GM18909 (cell line): ENCODE measurements around the gene WDR64.
"Not testable (repeated sequence)": the region's sequence is repeated elsewhere in the genome, so short reads cannot be mapped to it uniquely, and the experiment has no call there.

Source experiments
- ATAC-seq: cut with Tn5 transposase; IDR thresholded peaks from one replicate; pipeline ENCODE4 v1.9.1; 2021; ENCODE audit warnings: mild to moderate bottlenecking; ENCODE audit not compliant: unreplicated experiment, poor library complexity

Gene WDR64

GRCh38 chr1:241776911-241777310 is 124.8 kb downstream of the WDR64 start:
- no peak for ATAC-seq

GRCh38 chr1:241778117-241778516 is 126.0 kb downstream of the WDR64 start:
- ATAC-seq = no peak

DNA sequence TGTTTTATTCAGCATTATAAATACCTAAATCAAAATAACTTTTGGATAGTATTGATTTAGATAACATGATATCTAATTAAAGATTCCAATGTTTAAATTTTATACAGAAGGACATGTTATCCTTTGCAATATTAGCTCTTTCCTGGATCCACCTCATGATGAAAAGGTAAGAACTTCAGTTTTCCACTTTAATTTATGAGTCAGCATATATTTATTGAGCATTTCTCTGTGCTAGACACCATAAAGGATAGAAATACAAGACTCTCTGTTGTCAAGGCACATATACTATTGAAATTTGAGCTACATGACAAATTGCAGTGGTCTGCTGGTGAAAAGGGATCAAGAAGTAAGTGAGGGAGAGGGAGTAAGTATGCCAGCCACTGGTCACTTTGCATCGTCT is 127.8 kb downstream of the WDR64 start:
- ATAC-seq = no peak

DNA sequence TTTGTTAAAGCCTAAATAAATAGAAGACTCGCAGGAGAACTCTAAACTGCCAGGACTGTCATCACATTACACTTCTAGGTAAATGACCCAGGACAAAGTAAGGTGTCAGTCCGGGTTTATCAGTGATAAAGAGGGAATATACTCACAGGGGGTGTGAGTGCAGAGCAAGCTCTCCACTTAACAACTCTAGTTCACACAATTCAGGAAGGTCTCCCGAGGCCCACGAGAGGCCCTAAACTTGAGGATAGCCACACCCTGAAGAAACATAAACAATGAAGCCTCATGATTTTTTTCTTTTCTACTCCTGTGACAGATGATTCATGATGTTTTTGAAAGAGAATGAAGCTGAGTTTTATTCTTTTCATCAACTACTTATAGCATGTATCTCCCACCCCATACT is 130.3 kb downstream of the WDR64 start:
- ATAC-seq = no peak

- no peak for ATAC-seq
Measured at GRCh38 chr1:241787691-241788090, 135.6 kb downstream of the WDR64 start.

DNA sequence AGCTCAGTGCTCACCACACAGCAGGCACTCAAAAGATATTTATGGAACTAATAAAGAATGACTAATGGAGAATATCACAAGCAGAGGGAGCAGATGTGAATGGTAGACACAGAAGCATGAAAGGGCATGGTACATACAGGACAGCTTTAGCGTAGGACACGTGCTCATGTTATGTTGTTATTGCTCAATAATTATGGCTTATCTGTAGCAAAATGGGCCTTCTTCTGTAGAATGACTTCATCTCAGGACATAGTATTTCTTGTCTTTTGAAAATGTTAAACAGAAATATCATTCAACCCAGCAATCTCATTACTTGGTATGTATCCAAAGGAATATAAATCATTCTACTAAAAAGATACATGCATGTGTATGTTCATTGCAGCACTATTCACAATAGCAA is 137.0 kb downstream of the WDR64 start:
- no peak for ATAC-seq

DNA sequence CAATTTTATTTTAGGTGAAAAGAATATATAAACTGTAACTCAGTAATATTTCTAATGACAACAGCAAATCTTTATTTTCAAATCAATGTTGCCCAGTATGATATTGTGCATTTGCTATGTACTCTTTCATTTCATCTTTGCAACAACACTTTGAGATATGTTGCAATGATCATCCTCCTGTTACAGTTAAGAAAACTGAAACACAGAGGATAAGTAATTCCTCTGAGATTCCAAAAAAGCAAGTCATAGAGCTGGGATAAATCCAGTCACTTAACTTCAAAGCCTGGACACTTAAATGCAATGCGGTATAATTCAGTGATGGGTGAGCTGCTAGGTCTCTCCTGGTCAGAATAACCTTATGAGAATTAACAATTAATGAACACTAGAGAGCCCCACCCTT is 147.3 kb downstream of the WDR64 start:
- ATAC-seq = no peak

GRCh38 chr1:241800640-241801039 is 148.6 kb downstream of the WDR64 start:
- peak; percentile 73 for ATAC-seq

GRCh38 chr1:241802863-241803262 is 150.8 kb downstream of the WDR64 start:
- no peak for ATAC-seq

- ATAC-seq = not testable (repeated sequence)
Measured at GRCh38 chr1:241804706-241805105, 152.6 kb downstream of the WDR64 start.

- no peak for ATAC-seq
Measured at GRCh38 chr1:241808265-241808664, 156.2 kb downstream of the WDR64 start.

GRCh38 chr1:241810769-241811405 is 158.8 kb downstream of the WDR64 start:
- peak; percentile 76 for ATAC-seq

DNA sequence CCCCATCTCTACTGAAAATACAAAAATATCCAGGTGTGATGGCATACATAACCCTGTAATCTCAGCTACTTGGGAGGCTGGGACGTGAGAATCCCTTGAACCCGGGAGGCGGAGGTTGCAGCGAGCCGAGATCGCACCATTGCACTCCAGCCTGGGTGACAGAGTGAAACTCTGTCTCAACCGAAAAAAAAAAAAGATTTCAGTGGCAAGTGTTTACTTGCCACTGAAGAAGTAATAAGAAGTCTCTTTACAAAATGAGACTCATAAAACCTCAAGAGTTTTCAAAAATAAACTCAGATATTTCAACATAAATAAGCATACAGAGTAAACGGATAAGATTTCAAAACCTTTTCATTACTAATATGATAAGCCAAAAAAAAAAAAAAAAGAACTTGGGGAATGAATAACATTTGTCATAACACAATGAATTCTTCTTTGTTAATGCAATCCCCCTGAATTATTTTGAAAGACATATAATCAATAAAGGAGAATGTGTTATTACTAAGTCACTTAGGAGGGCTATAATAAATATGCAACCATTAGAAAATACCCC is 161.8 kb downstream of the WDR64 start:
- no peak for ATAC-seq

- ATAC-seq = no peak
Measured at GRCh38 chr1:241816008-241816407, 163.9 kb downstream of the WDR64 start.

- no peak for ATAC-seq
Measured at GRCh38 chr1:241817331-241817792, 165.3 kb downstream of the WDR64 start.

DNA sequence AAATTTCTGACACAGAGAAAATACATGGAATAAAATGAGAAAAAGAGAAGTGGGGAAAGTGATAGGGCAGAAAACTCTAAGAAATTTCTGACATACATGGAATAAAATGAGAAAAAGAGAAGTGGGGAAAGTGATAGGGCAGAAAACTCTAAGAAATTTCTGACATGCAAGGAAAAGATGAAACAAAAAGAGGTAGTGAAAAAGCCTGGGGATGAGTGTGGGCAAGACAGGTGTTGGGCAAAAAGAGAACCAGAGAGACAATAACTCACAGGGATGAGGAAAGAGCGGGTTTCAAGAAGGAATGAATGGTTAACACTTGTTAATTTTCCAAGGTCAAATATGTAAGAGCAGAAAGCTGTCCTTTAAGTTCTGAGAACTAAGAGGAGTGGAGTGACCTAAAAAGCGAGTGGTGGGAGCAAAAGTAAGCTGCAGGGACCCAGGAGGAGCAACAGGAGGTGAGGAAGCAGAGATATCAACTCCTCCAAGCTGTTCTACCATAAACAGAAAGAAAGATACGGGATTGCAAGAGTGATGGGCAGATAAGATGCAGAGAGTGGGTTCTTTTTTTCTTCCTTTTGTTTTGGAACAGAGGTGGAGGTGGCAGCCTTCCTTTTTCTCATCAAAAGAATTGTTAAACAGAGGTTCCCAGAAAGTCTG is 166.0 kb downstream of the WDR64 start:
- ATAC-seq = no peak

DNA sequence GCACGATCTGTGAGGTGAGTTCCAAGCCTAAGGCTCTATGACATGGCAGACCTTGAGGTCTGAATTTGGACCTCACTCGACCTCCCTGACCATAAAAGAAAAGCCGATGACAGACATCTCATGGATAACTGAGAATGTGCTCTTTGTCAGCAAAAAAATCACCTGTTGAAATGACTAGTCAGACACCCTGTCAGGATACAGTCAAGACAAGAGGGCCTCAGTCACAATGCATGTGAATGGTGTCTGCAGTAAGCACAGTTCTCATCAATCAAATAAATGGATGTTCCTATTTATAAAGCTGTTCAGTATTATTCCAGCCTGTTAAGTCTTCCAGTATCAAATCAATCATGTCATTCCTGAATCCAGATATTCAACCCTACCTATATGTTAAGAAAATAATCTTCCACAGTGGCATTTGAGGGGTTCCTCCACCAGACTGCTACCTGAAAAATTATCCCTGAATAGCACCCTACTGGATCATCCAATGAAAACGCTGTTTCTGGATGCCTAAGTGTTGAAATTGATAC is 167.3 kb downstream of the WDR64 start:
- ATAC-seq = no peak

DNA sequence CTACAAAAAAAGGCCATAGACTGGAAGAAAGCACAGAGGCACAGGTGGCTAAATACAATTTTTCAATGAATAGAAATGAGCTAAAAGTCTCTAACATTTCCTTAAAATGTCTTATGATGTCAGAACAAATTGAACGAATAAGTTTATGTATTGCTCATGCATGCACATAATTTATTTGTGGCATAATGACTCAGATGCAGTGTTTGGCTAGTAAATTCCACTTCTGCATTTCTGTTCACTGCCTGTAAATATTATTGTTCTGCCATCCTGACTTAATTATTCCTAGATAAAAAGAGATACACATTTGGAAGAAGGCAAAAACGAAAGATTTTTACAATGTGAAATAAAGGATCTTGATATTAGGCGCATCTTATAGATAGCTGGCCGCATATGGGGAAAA is 169.3 kb downstream of the WDR64 start:
- no peak for ATAC-seq

GRCh38 chr1:241822846-241823245 is 170.8 kb downstream of the WDR64 start:
- ATAC-seq = no peak

DNA sequence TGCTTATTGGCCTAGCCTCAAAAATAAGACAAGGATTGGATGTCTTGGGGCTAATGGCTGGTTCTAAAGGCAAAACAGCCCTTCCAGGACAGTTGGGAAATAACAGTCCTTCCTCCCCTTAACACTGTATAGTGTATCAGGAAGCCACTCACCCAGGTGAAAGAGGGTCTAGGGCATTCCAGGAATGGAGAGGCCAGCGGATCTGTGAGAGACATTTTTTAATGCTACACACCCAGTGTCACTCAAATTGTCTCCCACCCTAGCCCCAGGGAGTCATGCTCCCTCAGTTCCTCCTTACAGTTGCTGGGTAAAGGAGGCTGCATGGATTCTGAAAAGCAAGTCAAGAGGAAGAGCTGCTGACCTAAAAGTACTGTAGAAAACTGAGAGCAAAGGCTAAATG is 171.8 kb downstream of the WDR64 start:
- ATAC-seq = no peak

- no peak for ATAC-seq
Measured at GRCh38 chr1:241825581-241825980, 173.5 kb downstream of the WDR64 start.

- ATAC-seq = not testable (repeated sequence)
Measured at GRCh38 chr1:241826613-241827012, 174.5 kb downstream of the WDR64 start.
